Renal pelvis (tissue), 4 donors: ENCODE results near the gene NRDE2. TPM values are rescaled to one million over a fixed set of nuclear protein-coding genes. Genes with fewer than 3 reads are reported as not detected.
"Not testable (repeated sequence)": the region's sequence is repeated elsewhere in the genome, so short reads cannot be mapped to it uniquely, and the experiment has no call there.

Experiments
- DNase-seq: peaks from one replicate; pipeline ENCODE4 v3.0.0-alpha.2; 2013
- polyA plus RNA-seq, 3 donors: library from polyadenylated mRNA; unstranded; fragments of 120-200 nt; gene quantifications; one replicate each; pipeline ENCODE4 v1.2.1, GENCODE V29; 2013; ENCODE audit not compliant: insufficient read length in 3 of 3

NRDE2 gene
- polyA plus RNA-seq, 3 donors: 19.9 to 25.3 (median 21.4) TPM

GRCh38 chr14:90274019-90274418, 57.7 kb downstream of the NRDE2 start:
- DNase-seq: no peak

GRCh38 chr14:90273532-90273931, 58.2 kb downstream of the NRDE2 start:
- DNase-seq: no peak

GRCh38 chr14:90272523-90272922, 59.2 kb downstream of the NRDE2 start:
- no peak for DNase-seq

GRCh38 chr14:90268420-90268819, 63.3 kb downstream of the NRDE2 start:
- no peak for DNase-seq

GRCh38 chr14:90266441-90267154, 65.1 kb downstream of the NRDE2 start:
- DNase-seq: no peak

GRCh38 chr14:90263748-90264449, 67.8 kb downstream of the NRDE2 start:
- DNase-seq: no peak

GRCh38 chr14:90256354-90257131, 75.2 kb downstream of the NRDE2 start, which contains the start of gene PSMC1:
Gene PSMC1 (plus strand): TSS chr14:90256553. CDS start chr14:90256598, 45 bp downstream.
- DNase-seq: peak; percentile 94

GRCh38 chr14:90255871-90256270, 75.9 kb downstream of the NRDE2 start:
- DNase-seq: no peak

- no peak for DNase-seq
These were observed 77.9 kb downstream of the NRDE2 start for GRCh38 chr14:90253826-90254225.

- no peak for DNase-seq
These were observed 83.1 kb downstream of the NRDE2 start for GRCh38 chr14:90248594-90248993.

GRCh38 chr14:90247441-90247840, 84.3 kb downstream of the NRDE2 start:
- not testable (repeated sequence) for DNase-seq

- no peak for DNase-seq
These were observed 84.8 kb downstream of the NRDE2 start for GRCh38 chr14:90246936-90247335.

- no peak for DNase-seq
These were observed 89.3 kb downstream of the NRDE2 start for GRCh38 chr14:90242444-90242843.

- no peak for DNase-seq
These were observed 92.6 kb downstream of the NRDE2 start for GRCh38 chr14:90239139-90239538.

- peak; percentile 29 for DNase-seq
These were observed 96.4 kb downstream of the NRDE2 start for GRCh38 chr14:90235179-90235976.

GRCh38 chr14:90229942-90230341, 101.8 kb downstream of the NRDE2 start:
- not testable (repeated sequence) for DNase-seq

GRCh38 chr14:90228478-90228877, 103.3 kb downstream of the NRDE2 start:
- DNase-seq: no peak
